ENCODE measurements around the gene SNRPA1. TPM values are rescaled to one million over a fixed set of nuclear protein-coding genes. Genes with fewer than 3 reads are reported as not detected.

The SNRPA1 gene
- total and polyA plus RNA-seq, 9 of the 15 experiments (the other 6 are each of a cell fraction or from before 2014, with no cell fraction given), result 62.7 to 245 (median 189) TPM

- peak in 1 of 2 experiments; percentile 100; a peak in 2 of 4 replicates for TF ChIP-seq MLLT1 (IDR thresholded peaks at IDR 0.05)
- peak; percentile 88 to 91 for TF ChIP-seq NRF1 (conservative IDR thresholded peaks at IDR 0.05 in 1 of 2, IDR thresholded peaks at IDR 0.05 in 1 of 2)
- peak; percentile 55 for TF ChIP-seq E2F8 (IDR thresholded peaks at IDR 0.05; ENCODE audit: low read depth, partially characterized antibody)
- TF ChIP-seq UBTF (IDR thresholded peaks at IDR 0.05; ENCODE audit: borderline replicate concordance in 1 of 2, low read depth in 2 of 2, low read length in 2 of 2), result peak in 1 of 2 experiments; percentile 61; a peak in 1 of 4 replicates
- peak; percentile 89 for TF ChIP-seq MYC (IDR thresholded peaks at IDR 0.05; ENCODE audit: low read depth, low read length)
- peak; percentile 90; the same call in 1 of the 2 replicates for TF ChIP-seq MYC (CRISPR knock-in tag; IDR thresholded peaks at IDR 0.05; ENCODE audit: borderline replicate concordance, low read depth)
- TF ChIP-seq ZNF764 (CRISPR knock-in tag; IDR thresholded peaks at IDR 0.05; ENCODE audit: low read depth), result no peak
- TF ChIP-seq TAF9B (IDR thresholded peaks at IDR 0.05; ENCODE audit: partially characterized antibody), result peak; percentile 81
- TF ChIP-seq CREB3 (tag; conservative IDR thresholded peaks at IDR 0.05; ENCODE audit: low read depth), result no peak
- TF ChIP-seq MNT (conservative IDR thresholded peaks at IDR 0.05), result peak; percentile 97 to 98
- TF ChIP-seq POLR2B (IDR thresholded peaks at IDR 0.05; ENCODE audit: low read depth, partially characterized antibody), result peak; percentile 86
- TF ChIP-seq ZNF175 (CRISPR knock-in tag; IDR thresholded peaks at IDR 0.05; ENCODE audit: low read depth), result 0 out of 2 replicates have a peak, but pooled peaks have one; percentile 27
- TF ChIP-seq NCOA6 (IDR thresholded peaks at IDR 0.05), result peak; percentile 65; the same call in 1 of the 2 replicates
- no peak for TF ChIP-seq KLF16 (IDR thresholded peaks at IDR 0.05)
- no peak for TF ChIP-seq ZNF75A (CRISPR knock-in tag; IDR thresholded peaks at IDR 0.05)
Observed at GRCh38 chr15:101294731-101295606, at the start of gene SNRPA1 (continued).

All from K562 (cell line).